Panc1 (cell line): Measurements from ENCODE around the gene CCDC137. TPM values are rescaled to one million over a fixed set of nuclear protein-coding genes. Genes with fewer than 3 reads are reported as not detected.

Experiments
- ATAC-seq: fragments of 200-7000 bp; cut with Tn5 transposase; 2 replicates; pipeline ENCODE4 v1.9.1; 2020; ENCODE audit warnings: mild to moderate bottlenecking, moderate library complexity
- BruUV-seq: library from RNA; stranded (reverse); fragments of 400-500 nt; replicated peaks from 2 replicates; lab custom pipeline; 2021; lab: Mats Ljungman, UMichigan
- CTCF ChIA-PET: fragments of 300-600 bp; sonication (Branson Sonifier 250); formaldehyde crosslinking; loops from one replicate; lab custom pipeline; 2022; ENCODE audit warnings: antibody characterized with exemption; lab: Charles Lee
- POLR2A ChIA-PET: fragments of 300-600 bp; sonication (Branson Sonifier 250); formaldehyde crosslinking; loops from one replicate; lab custom pipeline; 2022; ENCODE audit warnings: antibody characterized with exemption; lab: Charles Lee
- DNase-seq: peaks from one replicate; pipeline ENCODE4 v3.0.0-alpha.2; 2010; ENCODE audit warnings: low read depth, low spot score
- H3K27ac ChIP-seq: 2 replicates; pipeline ENCODE4 v1.5.1; 2011; ENCODE audit warnings: mild to moderate bottlenecking, low read length, inconsistent platforms
- H3K27me3 ChIP-seq: fragments of 200-500 bp; sonication (Bioruptor generic); 2 replicates; pipeline ENCODE4 v1.6.0; 2014; ENCODE audit warnings: low read length, inconsistent platforms; ENCODE audit not compliant: control insufficient read depth, insufficient read depth
- H3K36me3 ChIP-seq: fragments of 200-500 bp; sonication (Bioruptor generic); 2 replicates; pipeline ENCODE4 v1.5.1; 2014; ENCODE audit warnings: inconsistent platforms, mild to moderate bottlenecking, low read length, moderate library complexity; ENCODE audit not compliant: control insufficient read depth, insufficient read depth
- H3K4me1 ChIP-seq: 2 replicates; pipeline ENCODE4 v1.5.1; 2011; ENCODE audit warnings: inconsistent platforms, mild to moderate bottlenecking, low read length, moderate library complexity; ENCODE audit not compliant: control insufficient read depth, insufficient read depth
- H3K4me3 ChIP-seq, 2 experiments: 2 replicates each; pipeline ENCODE4 v1.5.1; 2011 to 2012; ENCODE audit warnings: low read depth in 2 of 2, low read length in 2 of 2, mild to moderate bottlenecking in 2 of 2, inconsistent platforms in 1 of 2, moderate library complexity in 1 of 2
- H3K9me3 ChIP-seq: fragments of 200-500 bp; sonication (Bioruptor generic); 2 replicates; pipeline ENCODE4 v1.5.1; 2014; ENCODE audit warnings: low read depth, mild to moderate bottlenecking, inconsistent platforms, low read length, moderate library complexity; ENCODE audit not compliant: control insufficient read depth, insufficient read depth
- CTCF ChIP-seq: fragments of 450-650 bp; IDR thresholded peaks from 2 replicates; pipeline ENCODE4 v1.5.1; 2017; ENCODE audit warnings: mild to moderate bottlenecking
- POLR2AphosphoS5 ChIP-seq: IDR thresholded peaks from 2 replicates; pipeline ENCODE4 v1.6.1; 2012; ENCODE audit warnings: mild to moderate bottlenecking, low read depth, low read length, moderate library complexity
- REST ChIP-seq, 2 experiments: IDR thresholded peaks; 2 replicates each; pipeline ENCODE4 v1.6.1; 2011 to 2012; ENCODE audit warnings: low read depth in 2 of 2, control low read depth in 1 of 2, low read length in 1 of 2, mild to moderate bottlenecking in 1 of 2, moderate library complexity in 1 of 2; ENCODE audit not compliant: insufficient read depth in 1 of 2
- SIN3A ChIP-seq: IDR thresholded peaks from 2 replicates; pipeline ENCODE4 v1.6.1; 2012; ENCODE audit warnings: low read depth, mild to moderate bottlenecking, low read length, moderate library complexity, borderline replicate concordance; ENCODE audit not compliant: insufficient read depth
- TCF7L2 ChIP-seq: IDR thresholded peaks from 2 replicates; pipeline ENCODE4 v1.6.1; 2011; ENCODE audit warnings: mild to moderate bottlenecking, low read depth, low read length, inconsistent platforms
- in situ Hi-C: cut with HindIII; loops from 2 replicates; pipeline ENCODE4 v1.10.0; 2016; ENCODE audit warnings: low sequenced_read_pairs, low pct_unique_long_range_greater_than_20kb
- intact Hi-C: fragments of 100-400 bp; cut with micrococcal nuclease; formaldehyde crosslinking; loops from one replicate; pipeline ENCODE4 v1.10.0; 2022; ENCODE audit not compliant: unreplicated experiment
- total RNA-seq: library from RNA; stranded (reverse); gene quantifications from one replicate; pipeline ENCODE4 v1.2.1, GENCODE V29; 2021; ENCODE audit not compliant: unreplicated experiment

The CCDC137 gene
- total RNA-seq, 1 experiment from 2014 or later: 74.6 TPM

- Histone ChIP-seq H3K4me1 (peaks cover 23% of the 10 kb centered on the region), H3K4me3 (peak overlapping the region; percentile 71 to 78), H3K9me3 (no peaks in the 10 kb centered on the region), H3K27ac (peak overlapping the region; percentile 93), H3K36me3 (peaks cover 16% of the 10 kb centered on the region; the same call in 1 of the 2 replicates), H3K27me3 (no peaks in the 10 kb centered on the region)
- ChIA-PET POLR2A (interaction anchor here (0.6 to 1.1 kb wide), 4 partner anchors 13 to 121 kb away, joined by 3 to 6 read pairs (median 3); partner anchors contain the start of gene GCGR), CTCF (interaction anchor here (1.1 kb wide), 1 partner anchor 8 kb away, joined by 3 read pairs; no protein-coding TSS in a partner anchor)
- no TSS peak for BruUV-seq
- TF ChIP-seq SIN3A: no peak
- no peak for TF ChIP-seq TCF7L2
- TF ChIP-seq POLR2AphosphoS5: no peak
- TF ChIP-seq CTCF: no peak
- TF ChIP-seq REST (IDR thresholded peaks at IDR 0.05; ENCODE audit: insufficient read depth in 1 of 2, low read depth in 2 of 2, low read length in 1 of 2): no peak
- DNase-seq (no peak), ATAC-seq (peak; percentile 37)
- in situ Hi-C loops (no loop called here), intact Hi-C loops (no loop called here)
Observed at GRCh38 chr17:81683208-81683583, 16.7 kb downstream of the CCDC137 start.

GRCh38 chr17:81683584-81684441, 17.3 kb downstream of the CCDC137 start, which contains the start of the genes ARL16 and HGS:
Gene ARL16 (minus strand): TSS chr17:81683797. CDS start chr17:81683753, 44 bp downstream.
Gene HGS (plus strand): TSS chr17:81684011. CDS start chr17:81684067, 56 bp downstream.
- in situ Hi-C loops (no loop called here), intact Hi-C loops (no loop called here)
- no TSS peak for BruUV-seq
- TF ChIP-seq SIN3A (peak; percentile 88; the same call in 1 of the 2 replicates), POLR2AphosphoS5 (peak; percentile 59; the same call in 1 of the 2 replicates), TCF7L2 (0 out of 2 replicates have a peak, but pooled peaks have one; percentile 31), REST (IDR thresholded peaks at IDR 0.05; ENCODE audit: insufficient read depth in 1 of 2, low read depth in 2 of 2, low read length in 1 of 2) (no peak), CTCF (no peak)
- Histone ChIP-seq H3K4me3 (peak within 1 kb of the TSS; percentile 71 to 78), H3K9me3 (no peaks in the 10 kb centered on the region), H3K27me3 (no peaks in the 10 kb centered on the region), H3K4me1 (peaks cover 23% of the 10 kb centered on the region), H3K27ac (peak within 1 kb of the TSS; percentile 96), H3K36me3 (peaks cover 22% of the 10 kb centered on the region; the same call in 1 of the 2 replicates)
- ChIA-PET POLR2A (interaction anchor here (0.6 to 1.1 kb wide), 4 partner anchors 12 to 120 kb away, joined by 3 to 6 read pairs (median 3); partner anchors contain the start of gene GCGR), CTCF (interaction anchor here (1.1 kb wide), 1 partner anchor 8 kb away, joined by 3 read pairs; no protein-coding TSS in a partner anchor)
- ATAC-seq (peak; percentile 95), DNase-seq (peak; percentile 92)
